H1 (cell line): ENCODE data around the gene SERGEF. TPM values are rescaled to one million over a fixed set of nuclear protein-coding genes. Genes with fewer than 3 reads are reported as not detected.

Experiments used
- CTCF ChIA-PET: fragments of 300-600 bp; sonication (Branson Sonifier 250); formaldehyde crosslinking; loops from one replicate; lab custom pipeline; 2021; ENCODE audit not compliant: partially characterized antibody; lab: Charles Lee
- POLR2A ChIA-PET: fragments of 300-600 bp; sonication (Branson Sonifier 250); formaldehyde crosslinking; loops from one replicate; lab custom pipeline; 2021; ENCODE audit warnings: inconsistent platforms; ENCODE audit not compliant: partially characterized antibody; lab: Charles Lee
- DNase-seq, 2 experiments: peaks; one replicate each; pipeline versions ENCODE4 v3.0.0 to v3.0.0-alpha.2; 2010 to 2022; ENCODE audit warnings: low spot score in 2 of 2, low read depth in 1 of 2, mixed read lengths in 1 of 2
- FAIRE-seq: peaks from 2 replicates; lab custom pipeline; 2011; peaks lifted over from hg19 to GRCh38; lab: Jason Lieb, UNC
- H2AFZ ChIP-seq: 2 replicates; pipeline ENCODE4 v1.8.1; 2012; ENCODE audit warnings: low read length, inconsistent platforms
- H2AK5ac ChIP-seq: 2 replicates; pipeline ENCODE4 v1.6.1; 2013; ENCODE audit warnings: low read depth, low read length
- H2BK120ac ChIP-seq: replicated peaks from 2 replicates; pipeline ENCODE3; 2013; ENCODE audit warnings: low read depth, low read length, inconsistent platforms
- H2BK12ac ChIP-seq: 2 replicates; pipeline ENCODE4 v1.6.1; 2013; ENCODE audit warnings: low read depth, low read length
- H2BK15ac ChIP-seq: 2 replicates; pipeline ENCODE4 v1.6.1; 2013; ENCODE audit warnings: low read length
- H2BK20ac ChIP-seq: 2 replicates; pipeline ENCODE4 v1.6.1; 2013; ENCODE audit warnings: low read length
- H2BK5ac ChIP-seq: 2 replicates; pipeline ENCODE4 v1.6.1; 2013; ENCODE audit warnings: low read depth, low read length
- H3K14ac ChIP-seq: 2 replicates; pipeline ENCODE4 v1.6.1; 2013; ENCODE audit warnings: inconsistent platforms; ENCODE audit not compliant: insufficient read length
- H3K18ac ChIP-seq: 2 replicates; pipeline ENCODE4 v1.6.1; 2013; ENCODE audit warnings: low read length; ENCODE audit errors: extremely low read depth
- H3K23ac ChIP-seq: 2 replicates; pipeline ENCODE4 v1.6.1; 2013; ENCODE audit warnings: inconsistent platforms; ENCODE audit not compliant: insufficient read length
- H3K23me2 ChIP-seq: 2 replicates; pipeline ENCODE4 v1.6.1; 2013; ENCODE audit warnings: low read depth, low read length
- H3K27ac ChIP-seq: 2 replicates; pipeline ENCODE4 v1.6.1; 2011; ENCODE audit warnings: low read depth, low read length, inconsistent platforms
- H3K27me3 ChIP-seq, 4 experiments: replicated peaks in 1 of 4; 1 replicate in 1 of 4; 2 replicates in 3 of 4; pipeline versions ENCODE4 v1.6.1 to v1.8.1; 2011 to 2013; ENCODE audit warnings: low read length in 3 of 4, mild to moderate bottlenecking in 3 of 4, inconsistent platforms in 2 of 4, mixed read lengths in 2 of 4, moderate library complexity in 1 of 4; ENCODE audit not compliant: control insufficient read depth in 3 of 4, insufficient read depth in 3 of 4; ENCODE audit errors: extremely low read depth in 1 of 4
- H3K36me3 ChIP-seq, 4 experiments: 2 replicates each; pipeline versions ENCODE4 v1.6.1 to v1.8.1; 2011 to 2013; ENCODE audit warnings: mild to moderate bottlenecking in 4 of 4, low read length in 3 of 4, moderate library complexity in 2 of 4, control low read depth in 1 of 4, inconsistent platforms in 1 of 4; ENCODE audit not compliant: insufficient read depth in 4 of 4, control insufficient read depth in 2 of 4
- H3K4ac ChIP-seq: replicated peaks from 2 replicates; pipeline ENCODE3; 2013; ENCODE audit warnings: low read length, low read depth, mixed read lengths, inconsistent platforms; ENCODE audit not compliant: insufficient read length
- H3K4me1 ChIP-seq, 4 experiments: replicated peaks in 1 of 4; 1 replicate in 1 of 4; 2 replicates in 3 of 4; pipeline versions ENCODE4 v1.6.1 to v1.8.1; 2011 to 2013; ENCODE audit warnings: low read length in 3 of 4, inconsistent platforms in 2 of 4, mixed read lengths in 1 of 4; ENCODE audit not compliant: insufficient read depth in 4 of 4, control insufficient read depth in 3 of 4
- H3K4me2 ChIP-seq, 2 experiments: 2 replicates each; pipeline versions ENCODE4 v1.6.1 to v1.8.1; 2011 to 2013; ENCODE audit warnings: low read depth in 2 of 2, low read length in 2 of 2, control low read depth in 1 of 2, inconsistent platforms in 1 of 2, mild to moderate bottlenecking in 1 of 2; ENCODE audit not compliant: insufficient read depth in 1 of 2
- H3K4me3 ChIP-seq, 4 experiments: fragments of 200-600, 300-600 bp in 1 of 4; sonication (generic), shearing (Covaris generic), sonication (Bioruptor Twin) in 1 of 4; 2 replicates each; pipeline versions ENCODE4 v1.5.1 to v1.8.1; 2011 to 2016; ENCODE audit warnings: low read length in 4 of 4, low read depth in 3 of 4, control low read depth in 2 of 4, inconsistent platforms in 2 of 4, mild to moderate bottlenecking in 2 of 4, mixed read lengths in 1 of 4, moderate library complexity in 1 of 4; ENCODE audit not compliant: insufficient read depth in 2 of 4; ENCODE audit errors: extremely low read depth in 1 of 4
- H3K56ac ChIP-seq: replicated peaks from 2 replicates; pipeline ENCODE3; 2013; ENCODE audit warnings: low read depth, mild to moderate bottlenecking, mixed read lengths, low read length, inconsistent platforms; ENCODE audit not compliant: insufficient read length
- H3K79me1 ChIP-seq: 2 replicates; pipeline ENCODE4 v1.6.1; 2013; ENCODE audit warnings: low read depth, low read length, control low read depth
- H3K79me2 ChIP-seq, 2 experiments: 2 replicates each; pipeline versions ENCODE4 v1.6.1 to v1.8.1; 2012 to 2013; ENCODE audit warnings: low read length in 2 of 2, mild to moderate bottlenecking in 2 of 2, inconsistent platforms in 1 of 2; ENCODE audit not compliant: insufficient read depth in 2 of 2, control insufficient read depth in 1 of 2
- H3K9ac ChIP-seq, 4 experiments: replicated peaks in 1 of 4; 1 replicate in 1 of 4; 2 replicates in 3 of 4; pipeline versions ENCODE4 v1.6.1 to v1.8.1; 2011 to 2013; ENCODE audit warnings: low read depth in 3 of 4, low read length in 3 of 4, control low read depth in 2 of 4, mild to moderate bottlenecking in 2 of 4, moderate library complexity in 2 of 4, inconsistent platforms in 1 of 4; ENCODE audit errors: extremely low read depth in 1 of 4
- H3K9me3 ChIP-seq, 2 experiments: 2 replicates each; pipeline versions ENCODE4 v1.6.1 to v1.8.1; 2012 to 2013; ENCODE audit warnings: mild to moderate bottlenecking in 2 of 2, moderate library complexity in 2 of 2, control low read depth in 1 of 2, inconsistent platforms in 1 of 2, low read depth in 1 of 2, low read length in 1 of 2, mixed read lengths in 1 of 2; ENCODE audit not compliant: insufficient read depth in 2 of 2
- H4K20me1 ChIP-seq, 2 experiments: replicated peaks in 1 of 2; 2 replicates each; pipeline versions ENCODE3 to v1.8.1; 2011 to 2013; ENCODE audit warnings: inconsistent platforms in 2 of 2, low read length in 2 of 2, mild to moderate bottlenecking in 1 of 2; ENCODE audit not compliant: insufficient read depth in 2 of 2, control insufficient read depth in 1 of 2
- H4K5ac ChIP-seq: 2 replicates; pipeline ENCODE4 v1.6.1; 2013; ENCODE audit warnings: low read length, low read depth, mixed read lengths, inconsistent platforms; ENCODE audit not compliant: insufficient read length
- H4K8ac ChIP-seq: 2 replicates; pipeline ENCODE4 v1.8.0; 2013; ENCODE audit warnings: mild to moderate bottlenecking, moderate library complexity, low read length, inconsistent platforms; ENCODE audit not compliant: insufficient read depth; ENCODE audit errors: extremely low read depth
- H4K91ac ChIP-seq: replicated peaks from 2 replicates; pipeline ENCODE3; 2013; ENCODE audit warnings: low read length, mixed read lengths, inconsistent platforms; ENCODE audit not compliant: insufficient read length
- GTF2F1 ChIP-seq: IDR thresholded peaks from 2 replicates; pipeline ENCODE4 v1.6.1; 2012; ENCODE audit warnings: low read depth, low read length, improper control_type of control experiment, borderline replicate concordance
- HDAC2 ChIP-seq, 2 experiments: fragments of 300-600 bp in 1 of 2; sonication (generic) in 1 of 2; IDR thresholded peaks; 2 replicates each; pipeline ENCODE4 v1.6.1; 2011 to 2012; ENCODE audit warnings: low read depth in 2 of 2, low read length in 2 of 2, mild to moderate bottlenecking in 2 of 2, moderate library complexity in 2 of 2, borderline replicate concordance in 1 of 2, inconsistent platforms in 1 of 2
- HDAC6 ChIP-seq: IDR thresholded peaks from one replicate; pipeline ENCODE4 v1.7.1; 2012; ENCODE audit warnings: low read depth, mild to moderate bottlenecking, inconsistent platforms, low read length, moderate library complexity
- JUND ChIP-seq: IDR thresholded peaks from 2 replicates; pipeline ENCODE4 v1.6.1; 2011; ENCODE audit warnings: mild to moderate bottlenecking, improper control_type of control experiment, low read length
- RAD21 ChIP-seq, 2 experiments: IDR thresholded peaks in 1 of 2; conservative IDR thresholded peaks in 1 of 2; 2 replicates each; pipeline ENCODE4 v1.6.1; 2011; ENCODE audit warnings: low read depth in 2 of 2, low read length in 2 of 2, improper control_type of control experiment in 1 of 2, inconsistent platforms in 1 of 2, mild to moderate bottlenecking in 1 of 2, moderate library complexity in 1 of 2
- RNF2 ChIP-seq: fragments of 200-900, 300-1000 bp; sonication (generic); IDR thresholded peaks from 2 replicates; pipeline ENCODE4 v1.7.1; 2016; ENCODE audit warnings: borderline replicate concordance, low read depth, mild to moderate bottlenecking, antibody characterized with exemption, low read length; ENCODE audit not compliant: poor library complexity, severe bottlenecking; ENCODE audit errors: missing control alignments
- RXRA ChIP-seq: IDR thresholded peaks from 2 replicates; pipeline ENCODE4 v1.6.1; 2011; ENCODE audit warnings: low read depth, mild to moderate bottlenecking, low read length, moderate library complexity; ENCODE audit not compliant: insufficient read depth
- SIX5 ChIP-seq: IDR thresholded peaks from 2 replicates; pipeline ENCODE4 v1.6.1; 2011; ENCODE audit warnings: mild to moderate bottlenecking, low read depth, low read length
- WGBS, 2 experiments: shearing (Covaris generic) in 1 of 2; methylation state at CpG; one replicate each; pipeline versions ENCODE4 v1.1.6 to v1.1.7; 2013 to 2015; ENCODE audit warnings: low lambda C conversion rate in 2 of 2, mixed read lengths in 2 of 2, inconsistent platforms in 1 of 2, low coverage in 1 of 2, missing lambda C conversion rate in 1 of 2; ENCODE audit not compliant: insufficient replicate concordance in 2 of 2, insufficient coverage in 1 of 2, insufficient read length in 1 of 2; ENCODE audit errors: extremely low coverage in 1 of 2, missing lambda C conversion rate in 1 of 2; 5-methylcytosine and 5-hydroxymethylcytosine counted together
- polyA plus RNA-seq, 7 experiments: library from polyadenylated mRNA; depleted of rRNA in 3 of 7; stranded (reverse) in 5 of 7; unstranded in 2 of 7; fragments of >200 nt in 5 of 7; fragments of 200-250 nt in 2 of 7; gene quantifications; 1 replicate in 5 of 7; 2 replicates in 1 of 7; 4 replicates in 1 of 7; pipeline versions ENCODE4 v1.2.1 to v1.2.3, GENCODE V29; 2011 to 2013; ENCODE audit warnings: missing spikeins in 2 of 7, mixed read lengths in 2 of 7
- total RNA-seq: library from RNA; stranded (reverse); fragmentation: NEBNext Ultra II Directional; extraction: Animal tissue kit (Norgen Biotek cat#: 25700); gene quantifications from 2 replicates; pipeline ENCODE4 v1.2.1, GENCODE V29; 2021

The SERGEF gene
- total and polyA plus RNA-seq, 2 of the 8 experiments (the other 6 are each of a cell fraction or from before 2014, with no cell fraction given) = 16.6 to 28.8 TPM

DNA sequence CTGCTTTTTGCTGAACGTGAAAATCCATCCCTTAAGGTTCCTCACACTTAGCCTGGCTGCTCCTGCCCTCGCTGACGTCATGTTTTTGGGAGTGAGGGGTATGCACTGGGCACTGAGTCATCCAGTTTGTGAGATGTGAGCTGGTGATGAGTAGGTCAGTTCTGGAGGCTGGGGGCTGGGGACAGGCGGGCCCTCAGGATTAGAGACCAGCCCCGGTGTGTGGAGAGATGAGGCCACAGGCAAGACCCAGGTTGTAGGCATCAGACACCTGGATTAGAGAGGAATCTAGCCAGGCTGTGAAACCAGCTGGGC is 269.1 kb downstream of the SERGEF start:
- Histone ChIP-seq H2AK5ac (no peak overlapping the region), H2BK5ac (no peak overlapping the region), H2AFZ (no peak overlapping the region), H3K9ac (no peak overlapping the region), H3K79me2 (no peaks in the 10 kb centered on the region), H2BK20ac (no peak overlapping the region), H3K27me3 (peaks cover 0 to 6% (median 2%) of the 10 kb centered on the region in 4 experiments; a peak in 5 of 7 replicates), H2BK15ac (no peak overlapping the region), H3K27ac (no peak overlapping the region), H3K23ac (no peak overlapping the region), H3K23me2 (peaks cover 4% of the 10 kb centered on the region; the same call in 1 of the 2 replicates), H3K79me1 (no peaks in the 10 kb centered on the region), H3K4me3 (no peak overlapping the region), H4K91ac (no peak overlapping the region), H3K36me3 (no peaks in the 10 kb centered on the region), H3K18ac (no peak overlapping the region), H4K8ac (no peak overlapping the region)
- CTCF ChIA-PET = interaction anchor here (1.3 to 16.5 kb wide), 10 partner anchors 8 to 235 kb away, joined by 3 to 290 read pairs (median 9); partner anchors contain the start of genes KCNC1 and MYOD1
- WGBS, 2 experiments = 75% methylated on average over 5 of the region's 5 CpGs; no CpG with 5 or more reads in 1 of the 2 experiments
- no peak for FAIRE-seq
- POLR2A ChIA-PET = no interaction called here
- TF ChIP-seq GTF2F1 = no peak
- no peak for TF ChIP-seq RNF2
- TF ChIP-seq HDAC2 (IDR thresholded peaks at IDR 0.05; ENCODE audit: borderline replicate concordance in 1 of 2, low read depth in 2 of 2, low read length in 2 of 2) = no peak
- TF ChIP-seq RAD21 (IDR thresholded peaks at IDR 0.05 in 1 of 2, conservative IDR thresholded peaks at IDR 0.05 in 1 of 2; ENCODE audit: low read depth in 2 of 2, low read length in 2 of 2) = no peak
- no peak for TF ChIP-seq HDAC6
- TF ChIP-seq JUND = no peak
- no peak for TF ChIP-seq SIX5
- no peak for TF ChIP-seq RXRA
- TF ChIP-seq, all 59 proteins: peak for 0
- no peak overlapping the region for H2BK12ac ChIP-seq
- H2BK120ac ChIP-seq = no peak overlapping the region
- no peak overlapping the region for H4K5ac ChIP-seq
- H3K4me2 ChIP-seq = no peak overlapping the region
- H3K14ac ChIP-seq = no peak overlapping the region
- no peaks in the 10 kb centered on the region for H3K9me3 ChIP-seq
- H3K4ac ChIP-seq = no peak overlapping the region
- H4K20me1 ChIP-seq = peaks cover 0 to 5% of the 10 kb centered on the region in 2 experiments
- DNase-seq = no peak
- H3K56ac ChIP-seq = no peak overlapping the region
- H3K4me1 ChIP-seq = peaks cover 0 to 7% (median 3%) of the 10 kb centered on the region in 4 experiments; a peak in 6 of 7 replicates
